Left lung (tissue), 10 donors: ENCODE data around the gene MTAP. TPM values are rescaled to one million over a fixed set of nuclear protein-coding genes. Genes with fewer than 3 reads are reported as not detected.

ENCODE experiments used
- ATAC-seq: fragments of 200-7000 bp; cut with Tn5 transposase; one replicate; pipeline ENCODE4 v1.9.1; 2020; ENCODE audit warnings: moderate library complexity
- DNase-seq, 4 donors: peaks; one replicate each; pipeline ENCODE4 v3.0.0-alpha.2; 2013 to 2020
- H3K27ac ChIP-seq, 2 donors: fragments of 200-600 bp; sonication (generic) in 1 of 2; one replicate each; pipeline versions ENCODE4 v1.5.0 to v1.8.0; 2020 to 2021
- H3K27me3 ChIP-seq, 2 donors: fragments of 200-600 bp; sonication (generic) in 1 of 2; one replicate each; pipeline versions ENCODE4 v1.5.0 to v1.8.0; 2020 to 2021
- H3K36me3 ChIP-seq, 2 donors: fragments of 200-600 bp; sonication (generic) in 1 of 2; one replicate each; pipeline versions ENCODE4 v1.5.0 to v1.8.0; 2020 to 2021
- H3K4me1 ChIP-seq, 2 donors: fragments of 200-600 bp; one replicate each; pipeline ENCODE4 v1.8.0; 2021
- H3K4me3 ChIP-seq, 2 donors: fragments of 200-600 bp; sonication (generic) in 1 of 2; one replicate each; pipeline versions ENCODE4 v1.5.0 to v1.8.0; 2020 to 2021; ENCODE audit warnings: mild to moderate bottlenecking in 1 of 2
- H3K9me3 ChIP-seq, 2 donors: fragments of 200-600 bp; sonication (generic) in 1 of 2; one replicate each; pipeline versions ENCODE4 v1.5.0 to v1.8.0; 2020 to 2021
- intact Hi-C, 2 donors: fragments of 100-400 bp; cut with DNase I; formaldehyde crosslinking; loops; one replicate each; pipeline versions ENCODE4 v1.11.2 to v1.14.2; 2022
- polyA plus RNA-seq, 6 donors: library from polyadenylated mRNA; unstranded; fragments of 120-200 nt; gene quantifications; one replicate each; pipeline ENCODE4 v1.2.1, GENCODE V29; 2013; ENCODE audit not compliant: insufficient read length in 6 of 6
- total RNA-seq, 2 donors: library from RNA; stranded (reverse); fragmentation: NEBNext Ultra II Directional; extraction: Animal tissue kit (Norgen Biotek cat#: 25700); gene quantifications; one replicate each; pipeline ENCODE4 v1.2.1, GENCODE V29; 2021
- TF ChIP-seq, protein P1 (sequence below), 2 donors: fragments of 200-600 bp; sonication (generic) in 1 of 2; IDR thresholded peaks; one replicate each; pipeline versions ENCODE4 v1.5.0 to v1.8.0; 2021; ENCODE audit warnings: antibody characterized with exemption in 2 of 2
- donor health status: DM: no; HTN: yes; CAD: no.
- donor health status: DM: no; HTN: no; CAD: no.

MTAP gene
- total and polyA plus RNA-seq, 8 donors: 34.0 to 44.6 (median 36.7) TPM

GRCh38 chr9:21812946-21813568 lies 10.6 kb downstream of the MTAP start:
- H3K4me1 ChIP-seq: peaks cover 0 to 28% of the 10 kb centered on the region in 2 donors
- TF ChIP-seq, protein P1, sequence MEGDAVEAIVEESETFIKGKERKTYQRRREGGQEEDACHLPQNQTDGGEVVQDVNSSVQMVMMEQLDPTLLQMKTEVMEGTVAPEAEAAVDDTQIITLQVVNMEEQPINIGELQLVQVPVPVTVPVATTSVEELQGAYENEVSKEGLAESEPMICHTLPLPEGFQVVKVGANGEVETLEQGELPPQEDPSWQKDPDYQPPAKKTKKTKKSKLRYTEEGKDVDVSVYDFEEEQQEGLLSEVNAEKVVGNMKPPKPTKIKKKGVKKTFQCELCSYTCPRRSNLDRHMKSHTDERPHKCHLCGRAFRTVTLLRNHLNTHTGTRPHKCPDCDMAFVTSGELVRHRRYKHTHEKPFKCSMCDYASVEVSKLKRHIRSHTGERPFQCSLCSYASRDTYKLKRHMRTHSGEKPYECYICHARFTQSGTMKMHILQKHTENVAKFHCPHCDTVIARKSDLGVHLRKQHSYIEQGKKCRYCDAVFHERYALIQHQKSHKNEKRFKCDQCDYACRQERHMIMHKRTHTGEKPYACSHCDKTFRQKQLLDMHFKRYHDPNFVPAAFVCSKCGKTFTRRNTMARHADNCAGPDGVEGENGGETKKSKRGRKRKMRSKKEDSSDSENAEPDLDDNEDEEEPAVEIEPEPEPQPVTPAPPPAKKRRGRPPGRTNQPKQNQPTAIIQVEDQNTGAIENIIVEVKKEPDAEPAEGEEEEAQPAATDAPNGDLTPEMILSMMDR (IDR thresholded peaks at IDR 0.05): peak; percentile 82 to 89
- peak; percentile 92 for ATAC-seq
- intact Hi-C loops: loop anchor here in 1 of 2 donors (5.0 to 10.0 kb wide), 3 partner anchors 192 to 424 kb away; partner anchors contain the start of gene CDKN2B
- no peak overlapping the region for H3K4me3 ChIP-seq
- H3K9me3 ChIP-seq: no peaks in the 10 kb centered on the region
- no peak overlapping the region for H3K27ac ChIP-seq
- H3K36me3 ChIP-seq: peaks cover 0 to 59% of the 10 kb centered on the region in 2 donors
- peak in 3 of 4 donors; percentile 64 to 87 (median 68) for DNase-seq
- no peaks in the 10 kb centered on the region for H3K27me3 ChIP-seq

- peaks cover 0 to 28% of the 10 kb centered on the region in 2 donors for H3K4me1 ChIP-seq
- intact Hi-C loops: loop anchor here in 1 of 2 donors (5.0 to 10.0 kb wide), 3 partner anchors 191 to 423 kb away; partner anchors contain the start of gene CDKN2B
- no peak overlapping the region for H3K4me3 ChIP-seq
- TF ChIP-seq, protein P1 (IDR thresholded peaks at IDR 0.05): peak; percentile 55 to 56
- H3K9me3 ChIP-seq: no peaks in the 10 kb centered on the region
- DNase-seq (peak in 2 of 4 donors; percentile 46 to 76), ATAC-seq (peak; percentile 85)
- peaks cover 4 to 65% of the 10 kb centered on the region in 2 donors for H3K36me3 ChIP-seq
- H3K27ac ChIP-seq: no peak overlapping the region
- H3K27me3 ChIP-seq: no peaks in the 10 kb centered on the region
Observed at GRCh38 chr9:21813575-21814473, 11.4 kb downstream of the MTAP start.

- TF ChIP-seq, protein P1 (IDR thresholded peaks at IDR 0.05): no peak
- no peaks in the 10 kb centered on the region for H3K9me3 ChIP-seq
- H3K27me3 ChIP-seq: no peaks in the 10 kb centered on the region
- peaks cover 0 to 28% of the 10 kb centered on the region in 2 donors for H3K4me1 ChIP-seq
- peaks cover 4 to 64% of the 10 kb centered on the region in 2 donors for H3K36me3 ChIP-seq
- no peak overlapping the region for H3K27ac ChIP-seq
- intact Hi-C loops: loop anchor here in 1 of 2 donors (10.0 kb wide), 2 partner anchors 189 to 309 kb away; partner anchors contain the start of gene CDKN2B
- ATAC-seq (no peak), DNase-seq (no peak)
- no peak overlapping the region for H3K4me3 ChIP-seq
Observed at GRCh38 chr9:21815643-21816042, 13.2 kb downstream of the MTAP start.

DNA sequence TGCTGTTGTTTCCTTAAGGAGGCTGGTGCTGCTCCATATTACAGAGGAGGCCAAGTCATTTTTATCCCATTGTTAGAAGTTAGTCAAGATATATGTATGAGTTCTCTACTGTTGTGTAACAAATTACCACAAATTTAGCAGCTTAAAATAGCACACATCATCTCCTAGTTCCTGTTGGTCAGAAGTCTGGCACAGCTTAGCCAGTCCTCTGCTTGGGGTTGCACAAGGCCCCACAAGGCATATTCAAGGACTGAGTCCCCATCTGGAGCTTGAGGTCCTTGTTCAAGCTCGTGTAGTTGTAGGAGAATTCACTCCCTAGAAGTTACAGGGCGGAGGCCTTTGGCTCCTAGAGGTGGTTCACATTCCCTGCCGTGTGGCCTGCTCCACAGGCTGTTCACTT lies 14.7 kb downstream of the MTAP start:
- intact Hi-C loops: loop anchor here in 1 of 2 donors (10.0 kb wide), 2 partner anchors 188 to 308 kb away; partner anchors contain the start of gene CDKN2B

More for the DNA sequence above, 14.7 kb downstream of the MTAP start:
- DNase-seq: no peak
- TF ChIP-seq, protein P1 (IDR thresholded peaks at IDR 0.05): no peak
- H3K4me3 ChIP-seq: no peak overlapping the region
- peak; percentile 11 for ATAC-seq
- peaks cover 4 to 49% of the 10 kb centered on the region in 2 donors for H3K36me3 ChIP-seq
- H3K9me3 ChIP-seq: no peaks in the 10 kb centered on the region
- no peaks in the 10 kb centered on the region for H3K27me3 ChIP-seq
- peaks cover 0 to 28% of the 10 kb centered on the region in 2 donors for H3K4me1 ChIP-seq
- H3K27ac ChIP-seq: no peak overlapping the region
